Endothelial cell (in vitro differentiated cells): ENCODE results near the gene PRMT3. TPM values are rescaled to one million over a fixed set of nuclear protein-coding genes. Genes with fewer than 3 reads are reported as not detected.
"Not testable (repeated sequence)": the region's sequence is repeated elsewhere in the genome, so short reads cannot be mapped to it uniquely, and the experiment has no call there.

ENCODE experiments used
- DNase-seq: peaks from one replicate; pipeline ENCODE4 v3.0.0; 2021; ENCODE audit warnings: low spot score
- H3K27ac Mint-ChIP-seq: one replicate; pipeline ENCODE4 v1.8.0; 2021; ENCODE audit warnings: mixed read lengths, inconsistent platforms; ENCODE audit not compliant: unreplicated experiment
- H3K27me3 Mint-ChIP-seq: one replicate; pipeline ENCODE4 v1.8.0; 2021; ENCODE audit warnings: mild to moderate bottlenecking, moderate library complexity, mixed read lengths, inconsistent platforms; ENCODE audit not compliant: unreplicated experiment
- H3K36me3 Mint-ChIP-seq: one replicate; pipeline ENCODE4 v1.8.0; 2021; ENCODE audit warnings: mild to moderate bottlenecking, low read depth, mixed read lengths, inconsistent platforms; ENCODE audit not compliant: unreplicated experiment
- H3K4me1 Mint-ChIP-seq: one replicate; pipeline ENCODE4 v1.8.0; 2021; ENCODE audit warnings: mild to moderate bottlenecking, mixed read lengths, inconsistent platforms; ENCODE audit not compliant: unreplicated experiment
- H3K4me3 Mint-ChIP-seq: one replicate; pipeline ENCODE4 v1.8.0; 2021; ENCODE audit warnings: mild to moderate bottlenecking, mixed read lengths, inconsistent platforms; ENCODE audit not compliant: unreplicated experiment
- H3K9me3 Mint-ChIP-seq: one replicate; pipeline ENCODE4 v1.8.0; 2021; ENCODE audit warnings: mixed read lengths, inconsistent platforms; ENCODE audit not compliant: unreplicated experiment
- CTCF ChIP-seq: fragments of 200-600 bp; sonication (generic); IDR thresholded peaks from one replicate; pipeline ENCODE4 v1.5.0; 2021; ENCODE audit warnings: antibody characterized with exemption; ENCODE audit not compliant: unreplicated experiment
- total RNA-seq: library from RNA; stranded (reverse); fragmentation: NEBNext Ultra II Directional; extraction: Animal tissue kit (Norgen Biotek cat#: 25700); gene quantifications from one replicate; pipeline ENCODE4 v1.2.1, GENCODE V29; 2021; ENCODE audit not compliant: unreplicated experiment

PRMT3 gene
- total RNA-seq, 1 donor from 2014 or later: 5.4 TPM

GRCh38 chr11:20459865-20460264 lies 72.3 kb downstream of the PRMT3 start:
- TF ChIP-seq CTCF: no peak
- Mint-ChIP-seq H3K4me3 (no peak overlapping the region), H3K9me3 (no peaks in the 10 kb centered on the region), H3K36me3 (no peaks in the 10 kb centered on the region), H3K27me3 (no peaks in the 10 kb centered on the region), H3K4me1 (no peaks in the 10 kb centered on the region), H3K27ac (no peak overlapping the region)
- no peak for DNase-seq

GRCh38 chr11:20464518-20464917 lies 77.0 kb downstream of the PRMT3 start:
- Mint-ChIP-seq H3K4me1 (no peaks in the 10 kb centered on the region), H3K27me3 (no peaks in the 10 kb centered on the region), H3K27ac (no peak overlapping the region), H3K4me3 (no peak overlapping the region), H3K36me3 (no peaks in the 10 kb centered on the region), H3K9me3 (no peaks in the 10 kb centered on the region)
- no peak for DNase-seq
- TF ChIP-seq CTCF: no peak

- Mint-ChIP-seq H3K4me1 (no peaks in the 10 kb centered on the region), H3K36me3 (no peaks in the 10 kb centered on the region), H3K9me3 (no peaks in the 10 kb centered on the region), H3K27ac (no peak overlapping the region), H3K4me3 (no peak overlapping the region), H3K27me3 (peaks cover 2% of the 10 kb centered on the region)
- DNase-seq: no peak
- no peak for TF ChIP-seq CTCF
Observed at GRCh38 chr11:20467487-20468185, 80.1 kb downstream of the PRMT3 start.

- no peaks in the 10 kb centered on the region for H3K9me3 Mint-ChIP-seq
Observed at GRCh38 chr11:20470348-20470747, 82.8 kb downstream of the PRMT3 start.

GRCh38 chr11:20471929-20472328 lies 84.4 kb downstream of the PRMT3 start:
- H3K36me3 Mint-ChIP-seq, H3K27me3 Mint-ChIP-seq, H3K9me3 Mint-ChIP-seq, DNase-seq, H3K4me3 Mint-ChIP-seq, H3K4me1 Mint-ChIP-seq, H3K27ac Mint-ChIP-seq: not testable (repeated sequence)

More at GRCh38 chr11:20470348-20470747, 82.8 kb downstream of the PRMT3 start:
- no peak overlapping the region for H3K4me3 Mint-ChIP-seq
- DNase-seq: no peak
- H3K27ac Mint-ChIP-seq: no peak overlapping the region
- H3K4me1 Mint-ChIP-seq: peaks cover 7% of the 10 kb centered on the region
- H3K36me3 Mint-ChIP-seq: no peaks in the 10 kb centered on the region
- TF ChIP-seq CTCF: no peak
- peaks cover 3% of the 10 kb centered on the region for H3K27me3 Mint-ChIP-seq
